GM19099 (cell line): Measurements from ENCODE around the gene ATAD2B.

Source experiments
- POLR2A ChIP-seq: IDR thresholded peaks from 3 replicates; pipeline ENCODE4 v1.6.1; 2011; ENCODE audit warnings: low read depth; ENCODE audit not compliant: insufficient read length; ENCODE audit errors: extremely low read depth

The ATAD2B gene

GRCh38 chr2:23698721-23699579, 228.0 kb downstream of the ATAD2B start:
- TF ChIP-seq POLR2A = no peak
